ENCODE data around the gene FUS. TPM values are rescaled to one million over a fixed set of nuclear protein-coding genes. Genes with fewer than 3 reads are reported as not detected.

FUS gene
- total RNA-seq, 1 donor from 2014 or later = 752 TPM

DNA sequence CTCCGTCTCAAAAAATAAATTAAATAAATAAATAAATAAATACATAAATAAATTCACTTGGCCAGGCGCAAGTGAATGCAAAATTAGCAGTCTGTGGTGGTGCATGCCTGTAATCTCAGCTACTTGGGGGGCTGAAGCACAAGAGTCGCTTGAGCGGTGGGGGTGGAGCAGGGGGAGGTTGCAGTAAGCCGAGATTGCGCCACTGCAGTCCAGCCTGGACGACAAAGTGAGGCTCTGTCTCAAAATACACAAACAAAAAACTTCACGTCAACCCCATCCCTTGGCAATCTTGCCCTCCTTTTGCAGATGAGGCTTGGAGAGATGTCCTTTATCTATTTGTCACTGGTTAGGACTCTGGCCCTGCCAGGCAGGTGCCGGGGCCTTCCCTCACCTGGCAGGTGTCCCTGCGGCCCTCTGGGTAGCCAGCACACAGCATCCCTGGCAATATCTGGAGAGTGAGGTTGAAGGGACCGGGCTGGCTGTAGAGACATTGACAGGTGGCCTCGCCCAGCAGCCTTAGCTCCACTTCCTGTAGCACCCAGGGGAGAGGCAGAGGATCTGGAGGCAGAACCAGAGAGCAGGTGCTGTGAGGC lies 34.4 kb upstream of the FUS start:
- intact Hi-C loops (cut with micrococcal nuclease) = no loop called here
- POLR2A ChIA-PET = interaction anchor here (0.7 to 5.3 kb wide), 2 partner anchors 33 to 289 kb away, joined by 3 to 147 read pairs; partner anchors contain the start of gene FUS
- H3K4me3 Mint-ChIP-seq = no peak overlapping the region

GRCh38 chr16:31147574-31147973 lies 32.4 kb upstream of the FUS start:
- peaks cover 12% of the 10 kb centered on the region for H3K27me3 Mint-ChIP-seq
- ChIA-PET CTCF (no interaction called here), POLR2A (interaction anchor here (0.5 kb wide), 1 partner anchor 20 kb away, joined by 5 read pairs; no protein-coding TSS in a partner anchor)
- ATAC-seq (ENCODE audit: low read depth) = no peak
- H3K36me3 Mint-ChIP-seq (ENCODE audit: low read depth) = no peaks in the 10 kb centered on the region
- no peak for DNase-seq
- no peak for TF ChIP-seq CTCF (IDR thresholded peaks at IDR 0.05)
- H3K27ac Mint-ChIP-seq = no peak overlapping the region
- no peaks in the 10 kb centered on the region for H3K9me3 Mint-ChIP-seq
- intact Hi-C loops (cut with micrococcal nuclease) = no loop called here
- peaks cover 4% of the 10 kb centered on the region for H3K4me1 Mint-ChIP-seq
- no peak overlapping the region for H3K4me3 Mint-ChIP-seq

More for the DNA sequence above, 34.4 kb upstream of the FUS start:
- ATAC-seq (ENCODE audit: low read depth) (no peak), DNase-seq (no peak)
- Mint-ChIP-seq H3K4me1 (peaks cover 12% of the 10 kb centered on the region), H3K27me3 (peaks cover 10% of the 10 kb centered on the region), H3K27ac (no peak overlapping the region), H3K36me3 (ENCODE audit: low read depth) (no peaks in the 10 kb centered on the region), H3K9me3 (no peaks in the 10 kb centered on the region)
- CTCF ChIA-PET = interaction anchor here (1.2 kb wide), 1 partner anchor 331 kb away, joined by 3 read pairs; no protein-coding TSS in a partner anchor
- no peak for TF ChIP-seq CTCF (IDR thresholded peaks at IDR 0.05)

GRCh38 chr16:31148281-31148728 lies 31.6 kb upstream of the FUS start:
- no peak for TF ChIP-seq CTCF (IDR thresholded peaks at IDR 0.05)
- peaks cover 4% of the 10 kb centered on the region for H3K4me1 Mint-ChIP-seq
- ChIA-PET POLR2A (no interaction called here), CTCF (no interaction called here)
- H3K27ac Mint-ChIP-seq = no peak overlapping the region
- H3K36me3 Mint-ChIP-seq (ENCODE audit: low read depth) = no peaks in the 10 kb centered on the region
- H3K9me3 Mint-ChIP-seq = no peaks in the 10 kb centered on the region
- DNase-seq (no peak), ATAC-seq (ENCODE audit: low read depth) (no peak)
- H3K4me3 Mint-ChIP-seq = no peak overlapping the region
- peaks cover 12% of the 10 kb centered on the region for H3K27me3 Mint-ChIP-seq
- intact Hi-C loops (cut with micrococcal nuclease) = no loop called here

DNA sequence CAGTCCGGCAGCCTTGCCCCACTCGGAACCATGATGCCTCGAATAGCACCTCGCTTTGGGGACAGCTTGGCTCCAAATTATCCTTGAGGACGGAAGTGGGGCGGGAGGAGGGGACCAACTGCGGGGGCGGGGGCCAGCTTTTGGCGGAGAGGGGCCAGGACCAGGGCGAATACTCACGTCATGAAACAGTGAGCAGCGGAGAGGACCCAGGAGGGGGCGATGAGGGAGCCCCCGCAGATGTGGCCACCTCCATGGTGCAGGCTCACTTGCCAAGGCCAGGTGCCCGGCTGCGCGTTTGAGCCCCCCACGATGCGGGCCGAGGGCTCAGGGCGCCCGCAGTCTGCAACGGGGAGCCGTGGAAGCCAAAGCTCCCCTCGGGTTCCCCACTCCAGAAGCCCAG lies 31.0 kb upstream of the FUS start:
- H3K27me3 Mint-ChIP-seq = peaks cover 12% of the 10 kb centered on the region
- ChIA-PET POLR2A (interaction anchor here (0.5 kb wide), 1 partner anchor 31 kb away, joined by 4 read pairs; the partner anchor contains the start of gene FUS), CTCF (no interaction called here)
- no peak for TF ChIP-seq CTCF (IDR thresholded peaks at IDR 0.05)
- H3K9me3 Mint-ChIP-seq = no peaks in the 10 kb centered on the region
- no peak for DNase-seq
- H3K4me1 Mint-ChIP-seq = no peaks in the 10 kb centered on the region
- no peak overlapping the region for H3K27ac Mint-ChIP-seq
- no peak overlapping the region for H3K4me3 Mint-ChIP-seq
- no peaks in the 10 kb centered on the region for H3K36me3 Mint-ChIP-seq (ENCODE audit: low read depth)
- intact Hi-C loops (cut with micrococcal nuclease) = no loop called here
- no peak for ATAC-seq (ENCODE audit: low read depth)

DNA sequence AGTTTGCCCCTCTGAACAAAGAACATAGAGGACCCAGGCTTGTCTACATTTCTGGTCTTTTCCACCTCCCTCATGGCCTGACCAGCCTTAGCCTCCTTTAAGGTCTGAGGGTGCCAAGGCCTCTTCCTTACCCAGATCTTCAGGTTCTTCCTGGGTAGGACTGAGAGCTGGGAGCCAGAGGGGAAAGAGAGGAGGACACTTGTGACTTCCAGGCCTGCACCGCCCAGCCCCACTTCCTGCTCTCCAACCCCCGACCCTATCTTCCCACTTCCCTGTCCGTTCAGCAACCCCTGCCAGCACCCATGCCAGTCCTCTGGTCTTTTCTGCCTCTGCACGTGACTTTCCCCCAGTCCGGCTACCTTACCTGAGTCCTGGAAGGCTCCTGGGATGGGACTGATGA lies 30.6 kb upstream of the FUS start:
- Mint-ChIP-seq H3K4me1 (no peaks in the 10 kb centered on the region), H3K36me3 (ENCODE audit: low read depth) (no peaks in the 10 kb centered on the region), H3K27me3 (peaks cover 12% of the 10 kb centered on the region), H3K27ac (no peak overlapping the region), H3K9me3 (no peaks in the 10 kb centered on the region), H3K4me3 (no peak overlapping the region)
- POLR2A ChIA-PET = interaction anchor here (0.5 kb wide), 1 partner anchor 31 kb away, joined by 4 read pairs; the partner anchor contains the start of gene FUS
- DNase-seq (no peak), ATAC-seq (ENCODE audit: low read depth) (no peak)
- CTCF ChIA-PET = no interaction called here
- no peak for TF ChIP-seq CTCF (IDR thresholded peaks at IDR 0.05)
- intact Hi-C loops (cut with micrococcal nuclease) = no loop called here
